ENCODE data around the gene BOD1L1. TPM values are rescaled to one million over a fixed set of nuclear protein-coding genes. Genes with fewer than 3 reads are reported as not detected.
A peak's percentile ranks its signal among the peaks of the same experiment; 100 is the strongest.

The BOD1L1 gene
- total and polyA plus RNA-seq, 8 donors: 6.5 to 18.4 (median 10.7) TPM

DNA sequence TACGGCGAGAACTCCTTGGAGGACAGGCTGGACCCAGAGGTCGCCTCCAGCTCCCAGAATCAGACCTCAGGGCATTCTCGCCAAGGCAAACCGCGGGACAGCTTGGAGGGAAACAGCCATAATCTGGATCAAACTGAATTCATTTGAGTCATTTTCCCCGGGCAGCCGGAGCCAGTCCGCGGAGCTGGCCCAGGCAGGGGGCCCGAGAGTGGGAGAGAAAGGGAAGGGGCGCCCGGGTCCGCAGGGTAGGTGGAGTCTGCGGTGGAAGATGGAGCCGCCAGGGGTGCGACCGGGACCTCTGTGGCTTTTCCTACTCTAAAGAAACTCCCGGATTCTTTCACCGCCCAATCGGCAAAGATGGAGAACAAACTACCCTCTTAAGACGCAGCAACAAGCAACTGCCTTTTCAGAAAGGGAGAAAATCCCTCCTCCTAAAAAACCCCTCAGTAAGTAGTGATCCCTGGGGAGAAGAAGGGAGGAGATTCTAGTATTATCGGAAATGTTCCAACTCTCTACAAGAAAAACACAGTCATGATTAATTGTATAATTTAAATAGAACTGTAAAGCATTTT is 88.4 kb downstream of the BOD1L1 start:
- intact Hi-C loops (cut with DNase I): loop anchor here in 1 of 3 donors (10.0 kb wide), 1 partner anchor 694 kb away; no protein-coding TSS in a partner anchor
- no peak overlapping the region for H3K4me3 ChIP-seq

DNA sequence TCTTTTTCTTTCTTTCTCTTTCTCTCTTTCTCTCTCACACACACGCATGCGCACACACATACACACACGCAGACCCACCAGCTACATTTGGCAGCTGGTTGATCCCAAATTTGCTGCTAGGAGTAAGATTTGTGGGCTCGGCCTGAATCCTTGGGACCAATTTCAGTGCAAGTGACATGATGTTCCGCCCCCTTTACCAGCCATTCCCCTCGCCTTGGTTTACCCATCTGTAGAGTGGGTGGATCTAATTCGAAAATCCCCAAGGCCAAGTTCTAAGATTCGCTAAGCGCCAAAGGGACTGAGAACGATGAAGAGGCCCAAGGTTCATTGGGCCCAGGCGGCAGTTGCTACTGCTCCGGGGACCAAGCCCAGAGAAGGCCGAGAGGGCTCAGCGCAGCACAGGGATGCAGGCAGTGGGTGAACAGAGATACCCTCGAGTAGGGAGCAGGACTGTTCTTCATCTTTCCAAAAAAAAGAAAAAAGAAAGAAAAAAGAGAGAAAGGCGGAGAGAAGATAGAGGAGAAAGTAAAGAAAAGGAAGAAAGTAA is 89.0 kb downstream of the BOD1L1 start:
- no peak for FAIRE-seq
- 26 to 27% methylated on average over 16 of the region's 16 CpGs for WGBS, 2 donors
- Histone ChIP-seq H3K27ac (no peak overlapping the region), H3K9me3 (no peaks in the 10 kb centered on the region), H3K4me3 (no peak overlapping the region), H3K4me1 (peaks cover 0 to 7% (median 6%) of the 10 kb centered on the region in 3 donors), H3K27me3 (peaks cover 0 to 75% (median 8%) of the 10 kb centered on the region in 4 donors), H3K36me3 (no peaks in the 10 kb centered on the region)
- TF ChIP-seq, protein P1, sequence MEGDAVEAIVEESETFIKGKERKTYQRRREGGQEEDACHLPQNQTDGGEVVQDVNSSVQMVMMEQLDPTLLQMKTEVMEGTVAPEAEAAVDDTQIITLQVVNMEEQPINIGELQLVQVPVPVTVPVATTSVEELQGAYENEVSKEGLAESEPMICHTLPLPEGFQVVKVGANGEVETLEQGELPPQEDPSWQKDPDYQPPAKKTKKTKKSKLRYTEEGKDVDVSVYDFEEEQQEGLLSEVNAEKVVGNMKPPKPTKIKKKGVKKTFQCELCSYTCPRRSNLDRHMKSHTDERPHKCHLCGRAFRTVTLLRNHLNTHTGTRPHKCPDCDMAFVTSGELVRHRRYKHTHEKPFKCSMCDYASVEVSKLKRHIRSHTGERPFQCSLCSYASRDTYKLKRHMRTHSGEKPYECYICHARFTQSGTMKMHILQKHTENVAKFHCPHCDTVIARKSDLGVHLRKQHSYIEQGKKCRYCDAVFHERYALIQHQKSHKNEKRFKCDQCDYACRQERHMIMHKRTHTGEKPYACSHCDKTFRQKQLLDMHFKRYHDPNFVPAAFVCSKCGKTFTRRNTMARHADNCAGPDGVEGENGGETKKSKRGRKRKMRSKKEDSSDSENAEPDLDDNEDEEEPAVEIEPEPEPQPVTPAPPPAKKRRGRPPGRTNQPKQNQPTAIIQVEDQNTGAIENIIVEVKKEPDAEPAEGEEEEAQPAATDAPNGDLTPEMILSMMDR (IDR thresholded peaks at IDR 0.05): no peak
- peak in 1 of 6 donors; percentile 15 for DNase-seq
- intact Hi-C loops (cut with DNase I): loop anchor here in 1 of 3 donors (10.0 kb wide), 1 partner anchor 694 kb away; no protein-coding TSS in a partner anchor
- no peak for ATAC-seq

More for the DNA sequence above, 88.4 kb downstream of the BOD1L1 start:
- TF ChIP-seq, protein P1 (IDR thresholded peaks at IDR 0.05): no peak
- no peak for FAIRE-seq
- Histone ChIP-seq H3K36me3 (no peaks in the 10 kb centered on the region), H3K27ac (no peak overlapping the region), H3K9me3 (no peaks in the 10 kb centered on the region), H3K27me3 (peaks cover 0 to 71% (median 6%) of the 10 kb centered on the region in 4 donors), H3K4me1 (peaks cover 0 to 7% (median 6%) of the 10 kb centered on the region in 3 donors)
- ATAC-seq: no peak
- WGBS, 2 donors: 5 to 8% methylated on average over 23 of the region's 23 CpGs
- peak in 1 of 6 donors; percentile 41 for DNase-seq

DNA sequence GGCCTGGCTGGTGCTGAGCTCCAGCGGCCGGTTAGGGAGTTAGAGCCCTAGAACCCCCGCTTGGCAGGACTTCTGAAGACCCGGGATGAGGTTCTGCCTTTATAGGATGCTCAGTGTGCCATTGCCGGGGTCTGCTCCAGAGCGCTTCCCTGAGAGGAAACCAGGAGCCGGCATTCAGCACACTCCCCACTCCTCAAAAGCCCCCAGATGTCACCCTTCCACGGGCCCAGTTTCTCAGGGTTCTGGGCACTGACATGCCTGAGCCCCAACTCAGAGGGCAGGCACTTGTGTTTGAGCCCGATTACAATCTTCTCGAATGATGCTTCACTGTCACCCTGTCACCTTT is 89.7 kb downstream of the BOD1L1 start:
- Histone ChIP-seq H3K27ac (no peak overlapping the region), H3K4me1 (peaks cover 0 to 7% (median 6%) of the 10 kb centered on the region in 3 donors), H3K9me3 (no peaks in the 10 kb centered on the region), H3K4me3 (no peak overlapping the region), H3K36me3 (no peaks in the 10 kb centered on the region), H3K27me3 (peaks cover 0 to 68% (median 8%) of the 10 kb centered on the region in 4 donors)
- DNase-seq (no peak), FAIRE-seq (no peak), ATAC-seq (no peak)
- intact Hi-C loops (cut with DNase I): loop anchor here in 1 of 3 donors (10.0 kb wide), 1 partner anchor 693 kb away; no protein-coding TSS in a partner anchor
- TF ChIP-seq, protein P1 (IDR thresholded peaks at IDR 0.05): no peak
- 9 to 10% methylated on average over 10 of the region's 10 CpGs for WGBS, 2 donors

DNA sequence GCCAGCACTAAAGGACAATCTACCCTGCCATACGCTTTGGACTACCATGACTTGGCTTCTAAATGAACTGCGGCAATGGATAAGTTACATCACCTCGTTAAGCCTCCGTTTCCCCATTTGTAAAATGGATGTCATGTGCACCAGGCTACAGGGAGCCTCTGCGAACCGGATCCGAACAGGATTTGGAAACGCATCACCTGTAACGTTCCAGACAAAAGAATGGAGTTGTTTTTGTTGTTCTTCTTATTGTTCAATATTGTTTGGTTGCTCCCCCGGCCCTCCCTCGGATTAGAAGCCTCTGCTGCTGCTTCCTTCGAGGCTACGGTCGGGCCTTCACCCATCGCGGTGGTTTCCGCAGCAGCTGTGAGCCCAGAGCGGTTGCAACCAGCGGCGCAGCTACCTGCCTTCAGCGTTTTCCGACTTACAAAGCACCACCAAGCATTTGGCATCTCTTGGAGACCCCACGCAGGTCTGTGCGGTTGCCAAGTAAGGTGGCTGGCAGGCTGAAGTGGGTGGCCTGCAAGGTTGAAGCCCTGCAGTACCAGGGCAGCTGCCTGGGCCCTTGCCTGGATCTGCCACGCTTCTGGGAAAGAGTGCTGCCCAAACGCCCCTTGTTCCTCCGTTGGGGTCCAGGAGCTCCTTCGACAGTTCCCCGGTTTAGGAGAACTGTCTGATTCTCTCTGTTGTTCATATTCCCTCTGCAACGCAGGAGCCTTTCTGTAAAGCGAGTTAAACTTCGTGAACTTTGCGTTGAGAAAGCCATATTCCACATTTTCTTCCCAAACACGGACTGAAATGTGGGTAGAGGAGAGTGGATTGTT is 90.3 kb downstream of the BOD1L1 start:
- peaks cover 0 to 66% (median 6%) of the 10 kb centered on the region in 4 donors for H3K27me3 ChIP-seq
- peaks cover 0 to 6% (median 5%) of the 10 kb centered on the region in 3 donors for H3K4me1 ChIP-seq
- DNase-seq: no peak
- intact Hi-C loops (cut with DNase I): loop anchor here in 1 of 3 donors (10.0 kb wide), 1 partner anchor 692 kb away; no protein-coding TSS in a partner anchor
- WGBS, 2 donors: 12% methylated on average over 34 of the region's 34 CpGs
- ATAC-seq: no peak
- no peaks in the 10 kb centered on the region for H3K36me3 ChIP-seq
- FAIRE-seq: no peak
- no peak overlapping the region for H3K27ac ChIP-seq
- H3K4me3 ChIP-seq: no peak overlapping the region
- TF ChIP-seq, protein P1 (IDR thresholded peaks at IDR 0.05): no peak
- H3K9me3 ChIP-seq: no peaks in the 10 kb centered on the region

Measured in pancreas (tissue), 10 donors.